DMS 273 (cell line): ENCODE measurements around the gene ZDHHC11B.
"Not testable (repeated sequence)": the region's sequence is repeated elsewhere in the genome, so short reads cannot be mapped to it uniquely, and the experiment has no call there.

Experiments
- DNase-seq: peaks from one replicate; lab custom pipeline; 2025; ENCODE audit not compliant: unreplicated experiment; lab: John Stamatoyannopoulos, UW

Gene ZDHHC11B

DNA sequence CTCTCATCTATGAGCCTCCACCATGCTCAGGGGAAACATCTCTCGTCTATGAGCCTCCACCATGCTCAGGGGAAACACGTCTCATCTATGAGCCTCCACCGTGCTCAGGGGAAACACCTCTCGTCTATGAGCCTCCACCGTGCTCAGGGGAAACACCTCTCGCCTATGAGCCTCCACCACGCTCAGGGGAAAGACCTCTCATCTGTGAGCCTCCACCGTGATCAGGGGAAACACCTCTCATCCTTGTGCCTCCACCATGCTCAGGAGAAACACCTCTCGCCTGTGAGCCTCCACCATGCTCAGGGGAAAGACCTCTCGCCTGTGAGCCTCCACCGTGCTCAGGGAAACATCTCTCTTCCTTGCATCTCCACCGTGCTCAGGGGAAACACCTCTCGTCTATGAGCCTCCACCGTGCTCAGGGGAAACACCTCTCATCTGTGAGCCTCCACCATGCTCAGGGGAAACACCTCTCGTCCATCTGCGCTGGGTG lies 30.3 kb downstream of the ZDHHC11B start:
- not testable (repeated sequence) for DNase-seq

DNA sequence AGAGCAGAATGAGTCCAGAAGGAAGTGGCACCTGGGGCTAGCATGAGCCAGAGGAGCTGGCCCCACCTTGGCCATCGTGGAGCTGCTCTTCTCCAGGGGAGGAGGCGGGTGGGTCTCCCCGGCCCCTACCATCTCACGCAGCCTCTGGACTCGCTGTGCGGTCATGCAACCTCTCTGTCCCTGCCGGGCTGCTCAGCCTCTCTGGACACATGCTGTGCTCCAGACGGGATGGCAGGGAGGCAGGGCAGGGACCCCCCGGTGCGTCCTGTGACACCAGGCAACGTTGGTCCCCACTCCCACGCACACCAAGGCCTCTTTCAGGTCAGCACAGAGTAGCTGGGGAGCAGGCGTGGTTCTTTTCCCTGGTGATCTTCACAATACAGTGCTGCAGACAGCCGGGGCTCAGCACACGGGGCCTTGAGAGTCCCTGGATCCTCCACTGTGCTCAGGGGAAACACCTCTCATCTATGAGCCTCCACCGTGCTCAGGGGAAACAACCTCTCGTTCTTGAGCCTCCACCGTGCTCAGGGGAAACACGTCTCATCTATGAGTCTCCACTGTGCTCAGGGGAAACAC lies 30.9 kb downstream of the ZDHHC11B start:
- not testable (repeated sequence) for DNase-seq

DNA sequence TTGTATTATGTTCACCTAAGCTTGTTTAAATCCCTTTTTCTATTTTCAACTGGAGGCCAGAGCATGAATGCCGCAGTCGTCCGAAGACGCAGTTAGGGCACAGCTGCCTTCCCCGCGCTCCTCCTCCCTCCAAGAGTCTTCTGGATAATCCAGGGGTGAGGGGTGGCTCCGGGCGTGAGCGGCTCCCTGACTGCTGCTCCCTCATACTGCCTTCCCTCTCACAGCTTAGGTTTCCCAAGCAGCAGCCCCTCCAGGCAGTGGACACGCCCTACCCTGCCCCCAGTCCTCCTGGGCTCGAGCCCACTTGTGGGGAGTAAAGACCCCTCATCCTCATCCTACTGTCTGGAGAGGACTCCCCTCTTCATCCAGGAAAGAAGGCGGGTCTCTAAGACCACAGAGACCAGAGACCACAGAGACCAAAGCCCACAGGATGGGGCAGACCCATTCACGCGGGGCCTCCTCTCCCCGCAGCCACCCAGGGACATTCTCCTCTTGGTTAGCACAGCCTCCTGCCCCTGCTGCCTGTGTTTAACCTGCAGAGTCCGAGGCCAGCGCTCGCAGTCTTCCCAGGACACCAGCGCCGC lies 31.9 kb downstream of the ZDHHC11B start:
- not testable (repeated sequence) for DNase-seq

DNA sequence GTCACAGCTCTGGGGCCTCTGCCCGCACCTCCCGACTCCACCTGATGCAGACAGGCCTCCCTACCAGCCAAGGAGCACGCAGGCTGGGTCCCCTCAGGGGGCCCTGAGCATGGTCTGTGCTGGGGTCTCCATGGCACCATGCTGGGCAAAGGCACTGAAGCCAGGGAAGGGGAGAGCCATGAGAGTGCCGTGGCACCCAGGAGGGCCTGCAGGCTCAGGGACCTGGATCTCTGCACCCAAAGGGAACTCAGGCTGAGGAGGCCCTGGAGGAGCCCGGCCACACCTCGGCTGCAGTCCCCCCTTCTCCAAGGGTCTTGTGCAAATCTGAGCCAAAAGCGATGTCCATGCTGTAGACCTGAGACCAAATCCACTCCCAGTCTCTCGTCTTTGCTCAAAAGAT lies 32.5 kb downstream of the ZDHHC11B start:
- not testable (repeated sequence) for DNase-seq

DNA sequence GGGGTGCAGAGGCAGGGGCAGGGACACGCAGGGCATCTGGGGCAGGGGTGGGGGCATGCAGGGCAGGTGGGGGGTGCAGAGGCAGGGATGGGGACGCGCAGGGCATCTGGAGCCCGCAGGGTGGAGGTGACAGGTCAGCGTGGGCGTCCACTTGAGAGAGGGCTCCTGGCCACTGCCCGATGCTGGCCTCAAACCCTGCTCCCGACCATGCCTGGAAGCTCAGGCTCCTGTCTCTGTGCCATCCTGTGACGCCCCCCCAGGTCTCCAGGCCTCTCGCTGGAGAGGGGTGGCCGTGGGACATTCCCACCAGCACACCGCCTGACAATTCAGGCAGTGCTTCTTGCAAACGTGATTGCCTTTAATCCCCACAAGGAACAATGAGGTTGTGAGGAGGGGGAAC lies 33.0 kb downstream of the ZDHHC11B start:
- DNase-seq: no peak

DNA sequence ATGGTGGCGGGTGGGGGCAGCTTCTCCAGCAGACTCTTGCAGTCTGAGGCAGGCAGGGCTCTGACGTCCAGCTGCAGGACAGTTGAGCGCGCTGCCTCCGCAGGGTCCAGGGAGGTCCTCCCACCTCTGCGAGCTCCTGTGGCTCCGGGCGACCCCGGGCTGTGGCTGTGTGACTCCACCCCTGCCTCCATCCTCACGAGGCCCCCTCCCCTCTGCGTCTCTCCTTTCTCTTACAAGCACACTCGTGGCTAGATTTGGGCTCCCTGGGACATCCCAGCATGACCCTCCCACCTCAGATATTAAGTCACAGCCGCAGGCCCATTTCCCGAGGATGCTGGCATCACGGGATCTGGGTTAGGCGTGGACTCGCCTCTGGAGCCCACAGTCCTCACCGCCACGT lies 34.3 kb downstream of the ZDHHC11B start:
- not testable (repeated sequence) for DNase-seq

DNA sequence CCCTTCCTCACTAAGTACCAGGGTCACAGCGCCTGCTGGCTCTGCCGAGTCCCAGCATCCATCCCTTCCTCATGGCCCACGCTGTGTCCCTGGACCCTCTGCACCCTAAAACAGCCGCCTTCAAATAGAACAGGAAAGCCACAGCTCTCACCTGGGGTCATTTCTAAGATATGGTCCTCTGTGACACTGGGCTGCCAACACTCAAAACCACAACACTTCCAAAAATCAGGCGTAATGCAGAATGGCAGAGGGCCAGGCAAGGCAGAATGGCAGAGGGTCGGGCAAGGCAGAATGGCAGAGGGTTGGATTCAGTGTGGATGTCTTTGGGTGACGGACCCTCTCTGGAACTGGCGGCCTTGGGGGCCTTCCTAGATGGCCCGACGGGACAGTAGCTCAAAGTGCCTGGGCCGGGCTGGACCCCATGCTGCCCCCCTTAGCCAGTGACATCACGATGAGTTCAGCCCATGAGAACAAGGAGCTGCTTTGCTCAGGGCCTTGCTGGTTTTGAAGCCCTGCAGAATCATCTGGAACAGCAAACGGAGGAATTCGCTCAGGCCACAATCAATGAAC lies 35.3 kb downstream of the ZDHHC11B start:
- no peak for DNase-seq

DNA sequence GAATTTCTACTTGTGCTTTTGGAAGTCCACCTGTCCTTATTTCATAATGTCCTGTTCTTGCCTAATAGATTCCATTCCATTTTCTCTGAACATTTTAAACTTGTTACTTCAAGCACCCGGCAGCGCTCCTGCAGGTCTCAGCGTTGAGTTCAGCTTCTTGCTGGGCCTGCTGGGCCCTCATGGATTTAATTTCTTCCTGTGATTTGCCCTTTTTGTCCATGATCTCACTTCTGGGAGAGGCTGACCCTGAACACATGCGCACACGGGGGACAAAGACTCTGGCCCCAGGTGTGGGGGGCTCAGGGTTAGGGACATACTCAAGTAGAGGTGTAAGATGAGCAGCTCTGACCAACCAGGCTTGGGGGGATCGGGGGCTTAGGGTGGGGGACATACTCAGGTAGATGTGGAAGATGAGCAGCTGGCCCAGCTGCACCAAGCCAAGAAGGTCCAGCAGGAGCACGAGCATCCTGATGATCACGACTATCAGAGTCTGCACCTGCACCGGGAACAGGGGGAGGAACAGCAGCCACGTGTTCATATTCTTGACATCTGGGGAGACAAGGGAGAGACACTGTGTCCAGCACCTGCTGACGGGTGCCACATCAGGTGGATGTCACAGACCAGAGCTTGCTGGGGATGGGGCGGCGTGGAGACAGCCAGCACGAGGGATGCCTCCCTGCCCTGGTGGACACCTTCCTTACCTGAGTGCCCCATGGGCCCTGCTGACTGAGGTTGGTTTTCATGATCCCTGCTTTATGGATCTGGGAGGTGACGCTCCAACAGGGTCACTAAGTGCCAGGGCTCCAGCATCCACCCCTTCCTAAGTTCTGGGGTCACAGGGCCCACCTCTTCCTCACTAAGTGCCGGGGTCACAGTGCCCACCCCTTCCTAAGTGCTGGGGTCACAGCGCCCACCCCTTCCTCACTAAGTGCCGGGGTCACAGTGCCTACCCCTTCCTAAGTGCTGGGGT lies 36.2 kb downstream of the ZDHHC11B start:
- not testable (repeated sequence) for DNase-seq

DNA sequence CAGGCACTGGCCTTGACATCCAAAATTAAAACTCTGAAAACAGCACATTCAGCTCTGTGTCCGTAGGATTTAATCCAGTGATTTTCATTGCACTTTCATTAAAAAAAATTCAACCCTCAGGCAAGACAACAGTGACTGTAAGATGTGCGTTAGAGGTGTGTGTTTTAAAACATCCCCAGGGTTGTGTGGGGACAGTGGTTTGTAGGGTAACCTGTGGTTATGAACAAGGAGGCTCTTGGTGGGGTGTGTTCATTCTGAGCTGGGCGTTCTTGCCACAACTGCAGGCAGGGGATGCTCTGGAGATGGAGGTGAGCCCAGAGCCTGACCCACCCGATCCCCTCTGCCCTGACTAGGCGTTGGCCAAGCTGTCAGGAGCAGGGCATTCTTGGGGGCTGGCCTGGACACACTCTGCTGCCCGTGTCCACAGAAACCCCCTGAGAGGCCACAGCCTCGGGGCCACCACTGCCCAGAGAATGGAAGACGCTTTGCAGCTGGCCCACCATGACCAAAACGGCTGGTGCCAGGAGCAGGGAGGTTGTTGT lies 37.2 kb downstream of the ZDHHC11B start:
- not testable (repeated sequence) for DNase-seq

DNA sequence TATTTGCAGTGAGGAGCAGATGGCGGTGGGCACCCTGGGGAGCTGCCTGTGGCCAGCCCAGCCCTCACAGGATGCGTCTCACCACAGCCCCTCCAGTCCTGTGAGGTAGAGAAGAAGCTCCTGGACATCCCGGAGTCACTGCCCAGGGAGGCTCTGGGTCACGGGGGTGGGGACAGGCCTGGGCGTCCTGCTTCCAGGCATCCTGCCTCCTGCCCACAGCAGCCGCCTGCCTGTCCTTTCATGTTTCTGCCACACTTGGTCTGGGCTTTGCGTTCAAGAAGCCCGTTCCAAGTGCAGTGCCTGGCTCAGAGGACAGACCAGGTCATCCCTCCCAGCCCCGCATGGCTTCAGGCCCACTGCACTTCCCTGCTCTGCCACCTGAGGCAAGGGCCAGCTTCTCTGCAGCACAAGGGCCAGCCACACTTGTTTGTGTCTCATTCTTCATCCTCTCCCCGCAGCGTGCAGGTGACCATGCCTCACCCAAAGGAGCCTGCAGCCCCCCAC lies 38.2 kb downstream of the ZDHHC11B start:
- peak; percentile 49 for DNase-seq

DNA sequence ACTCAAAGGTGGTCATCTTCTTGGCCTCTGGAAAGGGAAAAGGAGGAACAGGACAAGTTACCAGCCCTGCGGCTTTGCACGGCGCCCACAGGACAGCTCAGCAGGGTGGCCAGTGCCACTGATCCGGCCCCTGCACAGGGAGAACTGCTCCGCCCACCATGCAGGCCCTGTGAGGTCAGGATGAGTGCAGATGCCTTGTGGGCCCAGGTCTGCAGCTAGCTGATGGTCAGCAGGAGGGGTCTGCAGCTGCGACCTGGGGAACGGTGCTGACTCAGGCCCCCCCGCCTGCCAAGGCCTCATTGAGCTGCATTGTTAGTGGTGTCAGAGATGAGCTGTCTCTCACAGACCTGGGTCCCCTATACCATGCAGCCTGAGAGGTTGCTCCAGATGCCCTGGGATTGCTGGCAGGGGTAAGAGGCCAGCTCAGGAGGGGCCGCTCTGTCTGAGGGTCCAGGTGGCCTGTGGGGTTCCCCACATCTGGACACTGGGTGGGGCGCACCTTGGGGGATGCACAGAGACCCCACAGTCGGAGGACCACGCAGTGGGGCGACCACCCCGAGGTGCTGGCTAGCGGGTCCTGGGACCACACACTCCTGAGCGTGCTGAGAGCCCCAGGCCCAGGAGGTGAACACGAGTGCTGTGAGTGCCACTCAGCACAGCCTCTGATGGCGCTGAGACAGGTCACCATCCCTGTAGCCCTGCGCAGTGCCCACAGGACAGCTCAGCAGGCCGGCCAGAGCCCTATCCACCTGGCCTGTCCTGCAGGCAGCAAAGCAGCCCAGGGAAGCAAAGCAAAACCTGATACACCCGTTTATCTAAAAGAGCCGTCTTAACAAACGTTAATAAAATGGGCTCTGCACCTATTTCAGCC lies 39.0 kb downstream of the ZDHHC11B start:
- not testable (repeated sequence) for DNase-seq

DNA sequence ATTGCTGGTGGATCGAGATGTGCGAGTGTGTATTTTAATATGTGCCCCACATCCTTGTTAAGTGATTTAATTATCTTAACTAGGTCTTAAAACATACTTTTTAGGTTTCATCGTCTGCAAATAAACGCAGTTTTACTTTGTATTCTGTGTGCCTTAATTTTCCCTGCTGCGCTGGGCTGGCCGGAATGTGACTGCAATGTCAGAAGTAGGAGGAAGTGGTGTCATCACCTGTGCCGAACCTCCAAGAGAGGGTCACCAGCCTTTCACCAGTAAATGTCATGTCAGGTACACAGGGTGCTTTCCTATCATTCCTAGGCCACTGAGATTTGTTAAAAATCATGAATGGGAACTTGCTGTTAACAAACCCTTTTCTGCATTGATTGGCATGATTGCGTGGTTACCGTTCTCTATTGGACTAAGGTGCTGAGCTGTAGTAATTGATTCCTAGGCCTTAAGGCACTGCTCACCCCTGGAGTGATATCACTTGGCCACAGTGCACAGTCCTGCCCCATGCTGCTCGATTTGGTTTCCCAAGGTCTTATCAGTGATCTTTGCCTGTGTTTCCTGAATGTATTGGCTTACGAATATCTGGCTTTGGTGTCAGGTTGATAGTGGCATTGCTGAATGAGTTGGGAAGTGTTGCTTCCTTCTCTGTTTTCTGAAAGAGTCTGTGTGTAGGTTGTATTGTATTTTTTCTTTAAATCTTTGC lies 40.7 kb downstream of the ZDHHC11B start:
- DNase-seq: not testable (repeated sequence)

DNA sequence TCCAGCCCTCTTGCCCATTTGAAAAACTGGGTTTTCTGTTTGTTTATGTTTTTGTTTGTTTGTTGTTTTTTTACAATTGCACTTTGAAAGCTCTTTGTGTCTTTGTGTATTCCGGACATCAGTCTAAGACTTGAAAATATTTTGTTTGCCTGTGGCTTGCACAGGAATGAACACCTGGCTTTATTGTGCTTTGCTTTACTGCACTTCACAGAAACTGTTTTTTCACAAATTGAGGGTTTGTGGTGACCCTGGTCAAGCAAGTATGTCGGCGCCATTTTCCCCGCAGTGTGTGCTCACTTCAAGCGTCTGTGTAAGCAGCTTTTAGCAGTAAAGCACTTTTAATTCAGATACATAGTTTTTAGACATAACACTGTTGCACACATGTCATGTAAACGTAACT lies 42.3 kb downstream of the ZDHHC11B start:
- DNase-seq: not testable (repeated sequence)

DNA sequence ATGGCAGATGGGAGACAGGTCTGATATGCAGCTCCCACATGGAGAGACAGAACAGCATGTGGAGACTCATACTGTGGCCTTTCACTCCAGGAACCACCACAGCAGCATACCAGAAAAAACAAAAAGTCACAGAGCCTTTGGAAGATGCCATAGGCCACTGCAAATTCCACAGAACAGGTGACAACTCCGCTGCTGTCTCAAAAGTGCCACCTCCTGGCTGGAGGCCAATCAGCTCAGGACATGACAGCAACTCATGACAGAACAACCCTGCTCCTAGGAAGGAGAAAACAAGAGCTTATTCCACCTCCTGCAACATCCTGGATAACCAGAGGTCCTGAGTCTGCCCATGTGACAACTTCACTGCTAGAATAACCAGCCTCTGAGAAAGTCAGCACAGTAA lies 50.4 kb downstream of the ZDHHC11B start:
- DNase-seq: not testable (repeated sequence)

DNA sequence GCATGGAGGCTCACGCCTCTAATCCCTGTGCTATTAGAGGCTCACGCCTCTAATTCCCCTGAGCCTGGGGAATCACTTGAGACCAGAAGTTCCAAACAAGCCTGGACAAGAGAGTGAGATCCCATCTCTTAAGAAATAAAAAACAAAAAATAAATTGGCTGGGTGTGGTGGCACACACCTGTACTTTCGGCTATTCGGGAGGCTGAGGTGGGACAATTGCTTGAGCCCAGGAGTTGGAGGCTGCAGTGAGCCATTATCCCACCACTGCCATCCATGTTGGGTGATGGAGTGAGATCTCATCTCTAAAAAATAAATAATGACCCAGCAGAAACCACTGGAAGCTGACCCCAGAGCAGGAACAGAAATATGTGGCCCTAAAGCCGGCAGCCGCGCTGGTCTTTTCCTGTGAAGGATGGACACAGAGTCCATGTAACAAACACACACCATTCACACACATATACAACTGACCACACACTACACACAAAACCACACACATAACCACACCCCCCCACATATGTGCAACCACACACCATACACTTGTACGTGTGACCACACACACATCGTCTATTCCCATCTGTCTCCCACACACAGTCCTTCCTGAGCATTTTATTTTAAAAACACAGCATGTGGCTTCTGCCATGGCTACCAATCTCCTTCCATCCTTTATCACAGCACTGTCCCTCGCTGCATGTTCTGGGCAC lies 51.6 kb downstream of the ZDHHC11B start:
- DNase-seq: not testable (repeated sequence)

DNA sequence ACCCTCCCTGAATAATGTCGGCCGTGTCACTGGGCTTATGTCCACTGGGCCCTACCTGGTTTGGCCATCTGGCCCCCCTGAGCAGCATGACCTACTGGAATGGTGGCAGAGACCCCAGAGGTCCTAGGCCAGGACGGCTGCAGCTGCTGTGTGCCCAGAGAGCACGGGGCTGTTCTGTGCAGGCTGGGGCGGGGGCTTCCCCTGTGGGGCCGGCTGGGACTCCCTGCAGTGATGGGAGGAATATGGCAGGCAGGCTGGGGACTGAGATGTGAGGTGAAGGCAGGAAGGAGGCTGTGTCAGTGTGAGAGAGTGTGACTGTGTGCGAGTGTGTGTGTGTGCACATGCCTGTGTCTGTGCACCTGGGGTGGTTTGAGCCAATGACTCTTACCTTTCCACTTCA lies 55.3 kb downstream of the ZDHHC11B start:
- not testable (repeated sequence) for DNase-seq

DNA sequence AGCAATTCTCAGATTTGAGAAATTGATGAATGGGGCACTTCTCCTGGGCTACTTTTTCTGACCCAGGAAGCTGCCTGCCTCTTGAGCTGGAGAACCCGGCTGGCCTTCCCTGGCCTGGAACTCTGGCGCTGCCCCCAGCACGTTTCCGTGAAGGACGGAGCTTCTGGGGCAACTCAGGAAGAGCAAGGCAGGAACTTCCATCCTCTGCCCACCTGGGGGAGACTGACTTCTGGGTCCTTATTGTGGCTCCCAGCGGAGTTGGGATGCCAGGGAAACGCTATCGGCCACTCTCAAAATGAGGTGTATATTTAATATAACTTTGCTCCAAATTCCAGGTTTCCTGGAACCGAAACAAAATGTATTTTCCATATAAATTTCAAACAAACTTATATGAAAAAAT lies 57.4 kb downstream of the ZDHHC11B start:
- not testable (repeated sequence) for DNase-seq

DNA sequence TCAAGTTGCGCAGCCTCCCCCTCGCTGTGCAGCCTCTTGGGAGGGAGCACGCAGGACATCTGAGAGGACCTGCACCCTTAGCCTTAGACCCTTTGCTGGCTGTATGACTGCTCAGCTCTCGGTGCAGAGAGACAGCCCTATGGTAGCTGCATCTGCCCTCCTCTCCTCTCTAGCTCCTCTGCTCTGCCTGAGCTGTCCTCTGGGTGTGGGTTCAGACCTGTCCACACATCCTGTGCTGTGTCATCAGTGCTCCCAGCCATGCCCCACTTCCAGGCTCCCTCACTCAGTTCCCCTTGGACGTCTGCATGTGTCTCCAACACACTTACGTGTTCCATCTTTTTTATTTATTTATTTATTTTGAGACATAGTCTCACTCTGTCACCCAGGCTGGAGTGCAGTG lies 60.7 kb downstream of the ZDHHC11B start:
- DNase-seq: not testable (repeated sequence)

DNA sequence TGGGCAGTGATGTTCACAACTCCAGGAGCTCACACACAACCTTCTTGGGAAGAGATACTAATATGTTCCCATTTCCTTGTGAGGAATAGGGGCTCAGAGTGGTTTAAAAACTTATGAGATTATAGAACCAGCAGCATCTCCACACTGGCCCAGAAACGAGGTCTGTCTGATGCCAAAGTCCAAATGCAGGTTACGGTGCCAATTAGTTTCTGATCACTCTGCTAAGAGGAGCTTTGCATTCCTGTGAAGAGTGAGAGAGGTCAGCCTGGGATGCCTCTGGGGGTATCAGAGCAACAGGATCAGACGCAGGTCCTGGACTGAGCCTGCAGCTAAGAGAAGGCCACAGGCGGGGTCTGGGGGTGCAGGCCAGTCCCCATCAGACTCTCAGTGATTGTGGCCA lies 61.2 kb downstream of the ZDHHC11B start:
- not testable (repeated sequence) for DNase-seq
